Vagina (tissue), 2 donors: ENCODE data around the gene PCYOX1L. TPM values are rescaled to one million over a fixed set of nuclear protein-coding genes. Genes with fewer than 3 reads are reported as not detected.

ENCODE experiments used
- DNase-seq, 2 donors: peaks; one replicate each; pipeline ENCODE4 v3.0.0-alpha.2; 2017; ENCODE audit errors: extremely low spot score in 2 of 2
- H3K27ac ChIP-seq: fragments of 200-600 bp; sonication (generic); one replicate; pipeline ENCODE4 v1.5.1; 2019
- H3K27me3 ChIP-seq: fragments of 200-600 bp; sonication (generic); one replicate; pipeline ENCODE4 v1.5.1; 2019
- H3K36me3 ChIP-seq, 2 donors: fragments of 200-600 bp; sonication (generic); one replicate each; pipeline ENCODE4 v1.5.1; 2017 to 2019
- H3K4me1 ChIP-seq: fragments of 200-600 bp; sonication (generic); one replicate; pipeline ENCODE4 v1.5.1; 2019
- H3K4me3 ChIP-seq, 2 donors: fragments of 200-600 bp; sonication (generic); 1 replicate in 1 of 2; 2 replicates in 1 of 2; pipeline ENCODE4 v1.5.1; 2016 to 2019
- H3K9me3 ChIP-seq: fragments of 200-600 bp; sonication (generic); one replicate; pipeline ENCODE4 v1.5.1; 2019
- POLR2A ChIP-seq, 2 donors: fragments of 450-650 bp; IDR thresholded peaks; one replicate each; pipeline ENCODE4 v1.6.1; 2017; ENCODE audit warnings: antibody characterized with exemption in 2 of 2, mild to moderate bottlenecking in 2 of 2, moderate library complexity in 2 of 2
- POLR2AphosphoS5 ChIP-seq, 2 donors: sonication (generic); formaldehyde crosslinking; IDR thresholded peaks; one replicate each; pipeline ENCODE4 v1.9.0; 2017; ENCODE audit warnings: antibody characterized with exemption in 2 of 2, mild to moderate bottlenecking in 2 of 2, low read depth in 1 of 2; ENCODE audit not compliant: insufficient read depth in 1 of 2
- intact Hi-C: fragments of 100-400 bp; cut with DNase I; formaldehyde crosslinking; loops from one replicate; pipeline ENCODE4 v1.15.1; 2023
- total RNA-seq: library from RNA; depleted of rRNA; stranded (reverse); fragments of >200 nt; gene quantifications from one replicate; pipeline ENCODE4 v1.2.3, GENCODE V29; 2016
- TF ChIP-seq, protein P1 (sequence below), 3 experiments: fragments of 450-650 bp in 2 of 3; fragments of 200-600 bp in 1 of 3; sonication (generic) in 1 of 3; IDR thresholded peaks; one replicate each; pipeline ENCODE4 v1.5.1; 2017 to 2019; ENCODE audit warnings: antibody characterized with exemption in 3 of 3, mild to moderate bottlenecking in 2 of 3, moderate library complexity in 2 of 3

The PCYOX1L gene
- total RNA-seq, 1 donor from 2014 or later = 6.4 TPM

GRCh38 chr5:149319174-149319573, 38.7 kb upstream of the PCYOX1L start:
- TF ChIP-seq POLR2A (IDR thresholded peaks at IDR 0.05) (no peak), POLR2AphosphoS5 (IDR thresholded peaks at IDR 0.05; ENCODE audit: insufficient read depth in 1 of 2, low read depth in 1 of 2) (no peak)
- TF ChIP-seq, protein P1, sequence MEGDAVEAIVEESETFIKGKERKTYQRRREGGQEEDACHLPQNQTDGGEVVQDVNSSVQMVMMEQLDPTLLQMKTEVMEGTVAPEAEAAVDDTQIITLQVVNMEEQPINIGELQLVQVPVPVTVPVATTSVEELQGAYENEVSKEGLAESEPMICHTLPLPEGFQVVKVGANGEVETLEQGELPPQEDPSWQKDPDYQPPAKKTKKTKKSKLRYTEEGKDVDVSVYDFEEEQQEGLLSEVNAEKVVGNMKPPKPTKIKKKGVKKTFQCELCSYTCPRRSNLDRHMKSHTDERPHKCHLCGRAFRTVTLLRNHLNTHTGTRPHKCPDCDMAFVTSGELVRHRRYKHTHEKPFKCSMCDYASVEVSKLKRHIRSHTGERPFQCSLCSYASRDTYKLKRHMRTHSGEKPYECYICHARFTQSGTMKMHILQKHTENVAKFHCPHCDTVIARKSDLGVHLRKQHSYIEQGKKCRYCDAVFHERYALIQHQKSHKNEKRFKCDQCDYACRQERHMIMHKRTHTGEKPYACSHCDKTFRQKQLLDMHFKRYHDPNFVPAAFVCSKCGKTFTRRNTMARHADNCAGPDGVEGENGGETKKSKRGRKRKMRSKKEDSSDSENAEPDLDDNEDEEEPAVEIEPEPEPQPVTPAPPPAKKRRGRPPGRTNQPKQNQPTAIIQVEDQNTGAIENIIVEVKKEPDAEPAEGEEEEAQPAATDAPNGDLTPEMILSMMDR (IDR thresholded peaks at IDR 0.05) = no peak
- Histone ChIP-seq H3K27ac (no peak overlapping the region), H3K36me3 (no peaks in the 10 kb centered on the region), H3K9me3 (no peaks in the 10 kb centered on the region), H3K27me3 (no peaks in the 10 kb centered on the region), H3K4me3 (no peak overlapping the region), H3K4me1 (peaks cover 13% of the 10 kb centered on the region)
- no peak for DNase-seq
- intact Hi-C loops = no loop called here

DNA sequence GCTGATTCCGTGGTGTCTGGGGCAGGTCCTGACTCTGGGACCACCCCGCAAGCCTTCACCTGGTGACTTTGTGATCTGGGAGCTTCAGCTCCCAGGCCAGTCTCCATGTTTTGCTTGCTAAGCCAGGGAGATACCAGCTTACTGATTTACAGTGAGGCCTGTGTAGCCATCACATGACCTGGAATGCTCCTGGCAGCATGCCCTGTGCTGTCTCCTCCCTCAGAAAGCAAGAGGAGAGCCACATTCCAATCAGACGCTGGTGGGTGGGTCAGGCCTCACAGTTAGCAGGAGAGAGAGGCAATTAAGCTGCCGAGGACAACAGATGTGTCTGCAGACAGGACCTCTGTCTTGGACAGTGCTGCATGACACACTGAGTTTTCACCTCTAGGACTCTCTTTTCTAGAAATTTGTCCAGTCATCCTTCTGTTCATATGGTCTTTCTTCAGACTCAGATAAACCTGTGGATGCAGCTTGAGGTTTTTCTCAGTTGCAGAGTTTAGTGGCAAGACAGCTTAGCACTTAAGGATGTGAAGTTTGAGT, 37.0 kb upstream of the PCYOX1L start:
- intact Hi-C loops = no loop called here
- H3K4me3 ChIP-seq = no peak overlapping the region
- no peaks in the 10 kb centered on the region for H3K9me3 ChIP-seq
- TF ChIP-seq POLR2A (IDR thresholded peaks at IDR 0.05) (no peak), POLR2AphosphoS5 (IDR thresholded peaks at IDR 0.05; ENCODE audit: insufficient read depth in 1 of 2, low read depth in 1 of 2) (no peak)
- TF ChIP-seq, protein P1 (IDR thresholded peaks at IDR 0.05) = no peak
- H3K36me3 ChIP-seq = no peaks in the 10 kb centered on the region
- no peaks in the 10 kb centered on the region for H3K27me3 ChIP-seq
- peak overlapping the region; percentile 59 for H3K27ac ChIP-seq
- DNase-seq = no peak
- peaks cover 13% of the 10 kb centered on the region for H3K4me1 ChIP-seq

DNA sequence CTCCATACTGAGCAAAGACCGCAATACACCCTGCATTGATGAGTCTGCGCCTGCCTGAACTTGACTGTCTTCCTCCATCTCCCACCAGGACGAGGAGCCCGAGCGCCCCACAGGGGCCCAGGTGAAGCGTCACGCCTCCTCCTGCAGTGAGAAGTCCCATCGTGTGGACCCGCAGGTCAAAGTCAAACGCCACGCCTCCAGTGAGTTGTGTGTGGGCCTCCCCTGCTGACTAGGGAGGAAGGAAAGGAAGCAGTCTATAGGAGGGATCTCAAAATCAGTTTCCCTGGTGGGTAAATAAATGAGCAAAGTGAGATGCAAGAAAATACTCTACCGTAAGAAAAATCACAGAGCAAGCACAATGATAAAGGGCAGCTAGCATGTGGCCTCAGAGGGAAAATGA, 35.3 kb upstream of the PCYOX1L start:
- intact Hi-C loops = no loop called here
- TF ChIP-seq, protein P1 (IDR thresholded peaks at IDR 0.05) = no peak
- TF ChIP-seq POLR2AphosphoS5 (IDR thresholded peaks at IDR 0.05; ENCODE audit: insufficient read depth in 1 of 2, low read depth in 1 of 2) = no peak
- no peak for TF ChIP-seq POLR2A (IDR thresholded peaks at IDR 0.05)

DNA sequence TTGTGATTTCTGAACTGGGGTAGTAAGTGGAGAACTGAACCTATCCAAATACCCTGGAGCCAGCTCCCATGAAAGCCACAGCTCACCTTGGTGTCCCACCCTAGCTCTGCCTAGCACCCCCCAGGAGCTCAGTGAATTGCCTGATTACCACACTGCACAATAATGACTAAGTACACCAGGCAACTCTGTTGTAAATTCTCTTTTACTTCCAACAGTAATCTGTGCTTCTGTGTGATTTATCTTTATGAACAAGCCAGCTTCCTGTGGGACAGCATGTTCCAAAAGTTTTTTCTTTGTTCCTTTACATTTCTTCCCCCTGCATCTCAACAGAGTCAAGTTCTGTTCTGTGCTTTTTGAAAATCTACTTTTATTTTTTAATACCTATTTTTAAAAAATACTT, 34.6 kb upstream of the PCYOX1L start:
- no peak for DNase-seq
- Histone ChIP-seq H3K36me3 (no peaks in the 10 kb centered on the region), H3K27me3 (no peaks in the 10 kb centered on the region), H3K4me1 (peaks cover 13% of the 10 kb centered on the region), H3K27ac (no peak overlapping the region), H3K9me3 (no peaks in the 10 kb centered on the region), H3K4me3 (no peak overlapping the region)
- intact Hi-C loops = no loop called here
- TF ChIP-seq POLR2A (IDR thresholded peaks at IDR 0.05) (no peak), POLR2AphosphoS5 (IDR thresholded peaks at IDR 0.05; ENCODE audit: insufficient read depth in 1 of 2, low read depth in 1 of 2) (peak in 1 of 2 donors; percentile 45)

More for the DNA sequence above, 35.3 kb upstream of the PCYOX1L start:
- Histone ChIP-seq H3K4me3 (no peak overlapping the region), H3K4me1 (peaks cover 13% of the 10 kb centered on the region), H3K27me3 (no peaks in the 10 kb centered on the region), H3K9me3 (no peaks in the 10 kb centered on the region), H3K27ac (no peak overlapping the region), H3K36me3 (no peaks in the 10 kb centered on the region)
- no peak for DNase-seq

GRCh38 chr5:149323621-149324205, 34.1 kb upstream of the PCYOX1L start:
- H3K27me3 ChIP-seq = no peaks in the 10 kb centered on the region
- TF ChIP-seq POLR2AphosphoS5 (IDR thresholded peaks at IDR 0.05; ENCODE audit: insufficient read depth in 1 of 2, low read depth in 1 of 2) = no peak
- TF ChIP-seq, protein P1 (IDR thresholded peaks at IDR 0.05) = no peak
- TF ChIP-seq POLR2A (IDR thresholded peaks at IDR 0.05) = no peak
- intact Hi-C loops = no loop called here
- H3K4me1 ChIP-seq = peaks cover 13% of the 10 kb centered on the region
- DNase-seq = no peak
- no peaks in the 10 kb centered on the region for H3K9me3 ChIP-seq
- no peak overlapping the region for H3K4me3 ChIP-seq
- H3K36me3 ChIP-seq = no peaks in the 10 kb centered on the region
- no peak overlapping the region for H3K27ac ChIP-seq
